ENCODE measurements around the gene RC3H2. TPM values are rescaled to one million over a fixed set of nuclear protein-coding genes. Genes with fewer than 3 reads are reported as not detected.

The RC3H2 gene
- total and polyA plus RNA-seq, 2 of the 13 experiments (the other 11 are each of a cell fraction or from before 2014, with no cell fraction given), result 21.0 to 36.4 TPM

DNA sequence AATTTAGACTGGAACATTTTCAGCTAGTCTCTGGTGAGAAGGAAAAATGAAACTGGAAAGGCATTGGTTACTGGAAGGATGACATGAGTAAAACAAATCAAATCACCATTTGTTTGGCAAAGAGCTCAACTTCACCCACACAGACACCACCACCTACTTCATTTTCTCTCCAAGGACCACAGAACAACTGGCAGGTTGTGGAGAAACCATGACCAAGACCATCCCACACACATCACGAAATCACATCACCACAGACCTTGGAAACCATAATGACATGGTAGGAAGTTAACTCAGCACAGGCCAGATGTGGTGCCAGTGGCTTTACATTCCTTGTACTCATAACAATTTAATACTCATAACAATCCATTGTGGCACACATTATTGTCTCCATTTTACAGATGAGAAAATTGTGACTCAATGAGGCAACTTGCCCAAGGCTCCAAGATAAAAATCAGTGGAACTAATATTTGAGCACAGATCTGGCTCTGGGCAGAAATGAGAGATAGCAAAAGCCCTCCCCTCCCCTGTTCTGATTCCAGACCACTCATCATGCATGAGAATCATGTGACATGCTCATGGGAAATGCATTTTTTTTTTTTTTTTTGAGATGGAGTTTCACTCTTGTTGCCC lies 97.8 kb downstream of the RC3H2 start:
- WGBS (ENCODE audit: low lambda C conversion rate), result 0% methylated on average over 1 of the region's 1 CpG
- ATAC-seq, result no peak
- Histone ChIP-seq H3K79me2 (ENCODE audit: insufficient read depth, low read length) (no peaks in the 10 kb centered on the region), H3K27ac (ENCODE audit: extremely low read length, insufficient read depth, low read length) (no peak overlapping the region), H3K9me3 (ENCODE audit: low read length) (no peaks in the 10 kb centered on the region), H3K36me3 (replicated peaks in 1 of 2; ENCODE audit: control insufficient read depth in 1 of 2, insufficient read depth in 2 of 2, low read length in 2 of 2) (no peaks in the 10 kb centered on the region), H3K27me3 (ENCODE audit: control insufficient read depth in 1 of 2, insufficient read depth in 2 of 2, low read length in 2 of 2) (no peaks in the 10 kb centered on the region), H3K4me2 (ENCODE audit: low read depth, low read length) (no peak overlapping the region), H3K4me3 (replicated peaks in 1 of 3; ENCODE audit: insufficient read depth in 1 of 3, low read depth in 2 of 3, low read length in 3 of 3) (no peak overlapping the region), H3K4me1 (ENCODE audit: insufficient read depth, low read length) (peaks cover 16% of the 10 kb centered on the region; the same call in 1 of the 2 replicates), H3K9ac (ENCODE audit: insufficient read depth, low read depth, low read length) (no peak overlapping the region), H4K20me1 (ENCODE audit: insufficient read depth, low read length) (no peaks in the 10 kb centered on the region), H2AFZ (ENCODE audit: low read length) (no peak overlapping the region)
- intact Hi-C loops (cut with micrococcal nuclease; ENCODE audit: unreplicated experiment), result no loop called here
- no TSS peak for BruUV-seq (replicated peaks)
- FAIRE-seq, result no peak
- no peak for TF ChIP-seq GTF2F1 (IDR thresholded peaks at IDR 0.05; ENCODE audit: low read length)
- no peak for DNase-seq (ENCODE audit: low spot score)
- in situ Hi-C loops (cut with HindIII; ENCODE audit: extremely low pct_ligation_motif_present, low pct_unique_long_range_greater_than_20kb), result loop anchor here (10.0 to 25.0 kb wide), 2 partner anchors 303 to 445 kb away; partner anchors contain the start of gene PTGS1
- CTCF ChIA-PET (ENCODE audit: low intra/inter-chr PET ratio, low total read pairs), result interaction anchor here (0.8 kb wide), 1 partner anchor 342 kb away, joined by 3 read pairs; no protein-coding TSS in a partner anchor
- POLR2A ChIA-PET, result no interaction called here

DNA sequence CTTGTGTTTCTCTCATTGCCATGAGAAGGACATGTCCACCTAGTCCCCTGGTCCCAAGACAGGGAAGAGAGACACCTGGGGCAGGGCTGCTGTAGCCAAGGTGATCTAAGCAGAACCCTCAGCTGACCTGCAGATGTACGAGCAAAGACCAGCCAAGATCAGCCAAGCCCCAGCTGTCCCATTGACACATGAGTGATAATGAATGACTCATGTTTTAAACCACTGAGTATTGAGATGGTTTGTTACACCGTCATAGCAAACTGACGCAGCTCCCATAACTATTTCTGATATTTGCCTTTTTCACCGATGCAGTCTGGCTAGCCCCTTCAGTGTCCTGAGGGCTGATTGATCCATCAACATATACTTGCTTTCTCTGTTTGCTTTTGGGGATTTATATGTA lies 98.5 kb downstream of the RC3H2 start:
- no TSS peak for BruUV-seq (replicated peaks)
- H4K20me1 ChIP-seq (ENCODE audit: insufficient read depth, low read length), result no peaks in the 10 kb centered on the region
- no peaks in the 10 kb centered on the region for H3K27me3 ChIP-seq (ENCODE audit: control insufficient read depth in 1 of 2, insufficient read depth in 2 of 2, low read length in 2 of 2)
- no peak overlapping the region for H3K4me2 ChIP-seq (ENCODE audit: low read depth, low read length)
- no peak for DNase-seq (ENCODE audit: low spot score)
- FAIRE-seq, result no peak
- H2AFZ ChIP-seq (ENCODE audit: low read length), result no peak overlapping the region
- H3K4me1 ChIP-seq (ENCODE audit: insufficient read depth, low read length), result peaks cover 16% of the 10 kb centered on the region; the same call in 1 of the 2 replicates
- no peaks in the 10 kb centered on the region for H3K36me3 ChIP-seq (replicated peaks in 1 of 2; ENCODE audit: control insufficient read depth in 1 of 2, insufficient read depth in 2 of 2, low read length in 2 of 2)
- H3K27ac ChIP-seq (ENCODE audit: extremely low read length, insufficient read depth, low read length), result no peak overlapping the region
- no peaks in the 10 kb centered on the region for H3K9me3 ChIP-seq (ENCODE audit: low read length)
- TF ChIP-seq, protein P1, sequence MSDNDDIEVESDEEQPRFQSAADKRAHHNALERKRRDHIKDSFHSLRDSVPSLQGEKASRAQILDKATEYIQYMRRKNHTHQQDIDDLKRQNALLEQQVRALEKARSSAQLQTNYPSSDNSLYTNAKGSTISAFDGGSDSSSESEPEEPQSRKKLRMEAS (IDR thresholded peaks at IDR 0.05), result no peak
- no peak overlapping the region for H3K9ac ChIP-seq (ENCODE audit: insufficient read depth, low read depth, low read length)
- in situ Hi-C loops (cut with HindIII; ENCODE audit: extremely low pct_ligation_motif_present, low pct_unique_long_range_greater_than_20kb) (loop anchor here (10.0 to 25.0 kb wide), 2 partner anchors 302 to 444 kb away; partner anchors contain the start of gene PTGS1), intact Hi-C loops (cut with micrococcal nuclease; ENCODE audit: unreplicated experiment) (no loop called here)
- ATAC-seq, result no peak
- no peaks in the 10 kb centered on the region for H3K79me2 ChIP-seq (ENCODE audit: insufficient read depth, low read length)
- ChIA-PET CTCF (ENCODE audit: low intra/inter-chr PET ratio, low total read pairs) (no interaction called here), POLR2A (no interaction called here)
- H3K4me3 ChIP-seq (replicated peaks in 1 of 3; ENCODE audit: insufficient read depth in 1 of 3, low read depth in 2 of 3, low read length in 3 of 3), result no peak overlapping the region
- WGBS (ENCODE audit: low lambda C conversion rate), result 77% methylated on average over 4 of the region's 4 CpGs
